Measurements from ENCODE around the gene GNL2.
"Not testable (repeated sequence)": the region's sequence is repeated elsewhere in the genome, so short reads cannot be mapped to it uniquely, and the experiment has no call there.

GNL2 gene

GRCh38 chr1:37558411-37558810, 37.3 kb downstream of the GNL2 start:
- no peak for DNase-seq

- no peak for DNase-seq
These were observed 38.3 kb downstream of the GNL2 start for GRCh38 chr1:37557402-37557801.

- no peak for DNase-seq
These were observed 39.0 kb downstream of the GNL2 start, which contains the start of gene DNALI1 for GRCh38 chr1:37556712-37557196. Gene DNALI1 (plus strand): TSS chr1:37556940. CDS start chr1:37556995, 55 bp downstream.

GRCh38 chr1:37553927-37554808, 41.6 kb downstream of the GNL2 start, which contains the start of gene SNIP1:
Gene SNIP1 (minus strand): TSS chr1:37554293. CDS start chr1:37554229, 64 bp downstream.
- DNase-seq = peak; percentile 73

GRCh38 chr1:37553598-37553926, 42.2 kb downstream of the GNL2 start:
- no peak for DNase-seq

DNA sequence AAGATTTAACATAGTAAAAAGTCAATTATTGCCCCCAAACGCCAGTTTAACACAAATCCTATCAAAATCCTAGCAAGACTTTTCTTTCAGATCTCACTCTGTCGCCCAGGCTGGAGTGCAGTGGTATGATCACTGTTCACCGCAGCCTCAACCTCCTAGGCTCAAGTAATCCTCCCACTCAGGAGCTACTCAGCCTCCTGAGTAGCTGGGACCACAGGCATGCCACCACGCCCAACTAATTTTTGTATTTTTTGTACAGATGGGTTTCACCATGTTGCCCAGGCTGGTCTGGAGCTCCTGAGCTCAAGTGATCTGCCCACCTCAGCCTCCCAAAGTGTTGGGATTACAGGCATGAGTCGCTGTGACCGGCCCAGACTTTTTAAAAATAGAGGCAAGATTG, 46.4 kb downstream of the GNL2 start:
- DNase-seq = no peak

DNA sequence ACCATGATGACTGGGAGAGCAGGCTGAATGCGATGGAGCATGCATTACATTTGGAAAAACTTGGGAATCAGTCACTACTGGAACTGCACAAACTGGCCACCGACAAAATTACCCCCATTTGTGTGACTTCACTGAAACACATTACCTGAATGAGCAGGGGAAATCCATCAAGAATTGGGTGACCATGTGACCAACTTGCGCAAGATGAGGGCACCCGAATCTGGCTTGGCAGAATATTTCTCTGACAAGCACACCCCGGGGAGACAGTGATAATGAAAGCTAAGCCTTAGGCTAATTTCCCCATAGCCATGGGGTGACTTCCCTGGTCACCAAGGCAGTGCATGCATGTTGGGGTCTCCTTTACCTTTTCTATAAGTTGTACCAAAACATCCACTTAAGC, 50.7 kb downstream of the GNL2 start:
- DNase-seq = no peak

- no peak for DNase-seq
These were observed 51.2 kb downstream of the GNL2 start for GRCh38 chr1:37544530-37544929.

GRCh38 chr1:37540036-37540785, 55.5 kb downstream of the GNL2 start:
- DNase-seq = no peak

DNA sequence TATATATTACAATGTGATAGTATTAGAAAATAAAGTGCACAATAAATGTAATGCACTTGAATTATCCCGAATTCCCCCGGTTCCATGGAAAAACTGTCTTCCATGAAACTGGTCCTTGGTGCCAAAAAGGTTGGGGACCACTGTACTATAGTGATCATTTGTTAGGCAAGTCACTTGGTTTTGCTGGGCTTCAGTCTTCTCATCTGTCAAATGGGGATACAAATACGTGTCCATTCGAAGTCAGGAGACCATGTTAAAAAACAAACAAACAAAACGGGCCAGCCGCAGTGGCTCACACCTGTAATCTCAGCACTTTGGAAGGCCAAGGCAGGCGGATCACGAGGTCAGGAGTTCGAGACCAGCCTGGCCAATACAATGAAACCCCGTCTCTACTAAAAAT, 56.6 kb downstream of the GNL2 start:
- DNase-seq = not testable (repeated sequence)

DNA sequence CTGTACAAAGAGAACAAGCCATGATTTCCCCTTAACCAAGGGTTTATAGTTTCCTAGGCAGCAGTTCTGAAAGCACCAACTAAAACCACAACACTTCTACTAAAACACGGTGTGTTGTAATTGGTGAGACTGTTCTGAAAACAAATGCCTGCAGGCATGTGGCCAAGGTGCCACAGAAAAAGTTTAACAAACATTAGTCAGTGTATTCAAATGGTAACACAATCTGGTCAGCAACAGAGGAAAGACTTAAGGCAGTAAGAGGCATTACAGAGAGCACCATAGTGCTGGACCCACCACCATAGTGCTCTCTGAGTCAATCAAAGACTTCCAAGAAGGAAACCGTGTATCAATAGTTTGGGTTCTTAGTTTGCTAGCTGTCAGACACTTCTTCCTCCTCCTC, 58.4 kb downstream of the GNL2 start:
- no peak for DNase-seq

DNA sequence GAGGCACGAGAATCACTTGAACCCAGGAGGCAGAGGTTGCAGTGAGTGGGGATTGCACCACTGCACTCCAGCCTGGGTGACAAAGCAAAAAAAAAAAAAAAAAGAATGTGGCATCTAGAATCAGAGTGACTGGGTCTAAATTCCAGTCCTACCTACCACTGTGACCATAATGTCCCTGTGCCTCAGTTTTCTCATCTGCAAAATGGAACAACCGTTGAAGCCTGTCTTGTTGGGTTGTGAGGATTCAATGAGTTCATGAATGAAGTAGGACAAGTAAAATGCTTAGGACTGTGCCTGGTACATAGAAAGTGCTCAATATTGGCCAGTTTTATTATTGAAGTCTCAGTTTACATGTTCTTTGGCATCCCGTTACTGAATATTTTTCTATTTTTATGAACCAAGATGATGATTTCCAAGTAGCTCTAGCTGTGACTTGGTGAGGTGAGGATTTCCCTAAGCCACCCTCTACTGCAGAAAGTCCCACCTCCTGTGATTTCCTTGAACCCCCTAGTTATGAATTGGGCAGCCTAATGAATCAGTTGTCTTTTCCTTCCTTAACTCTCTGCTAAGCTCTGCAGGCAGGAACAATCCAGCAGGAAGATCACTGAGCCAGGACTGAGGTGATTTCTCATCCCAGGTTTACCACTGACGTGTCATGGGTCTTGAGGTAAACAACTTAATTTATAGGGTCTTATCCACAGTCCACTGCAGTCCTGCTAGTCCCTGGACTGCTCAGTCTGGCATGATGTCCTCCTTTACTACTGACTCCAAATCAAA, 62.2 kb downstream of the GNL2 start:
- no peak for DNase-seq

DNA sequence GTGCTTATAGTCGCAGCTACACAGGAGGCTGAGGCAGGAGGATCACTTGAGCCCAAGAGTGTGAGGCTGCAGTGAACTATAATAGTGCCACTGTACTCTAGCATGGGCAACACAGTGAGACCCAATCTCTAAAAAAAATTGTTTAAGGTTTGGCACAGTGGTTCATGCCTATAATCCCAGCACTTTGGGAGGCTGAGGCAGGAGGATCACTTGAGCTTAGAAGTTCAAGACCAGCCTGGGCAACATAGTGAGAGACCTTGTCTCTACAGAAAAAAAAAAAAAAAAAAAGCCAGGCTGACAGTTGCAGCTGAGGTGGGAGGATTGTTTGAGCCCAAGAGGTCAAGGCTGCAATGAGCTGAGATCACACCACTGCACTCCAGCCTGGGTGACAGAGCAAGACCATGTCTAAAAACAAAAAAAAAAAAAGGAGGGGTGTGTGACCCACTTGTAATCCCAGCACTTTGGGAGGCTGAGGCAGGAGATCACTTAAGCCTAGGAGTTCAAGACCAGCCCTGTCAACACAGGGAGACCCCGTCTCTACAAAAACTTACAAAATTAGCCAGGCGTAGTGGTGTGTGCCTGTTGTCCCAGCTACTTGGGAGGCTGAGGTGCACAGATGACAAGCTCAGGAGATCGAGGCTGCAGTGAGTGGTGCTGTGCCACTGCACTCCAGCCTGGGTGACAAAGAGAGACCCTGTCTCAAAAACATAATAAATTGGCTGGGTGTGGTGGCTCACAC, 63.1 kb downstream of the GNL2 start:
- DNase-seq = not testable (repeated sequence)

GRCh38 chr1:37529888-37530287, 65.8 kb downstream of the GNL2 start:
- DNase-seq = not testable (repeated sequence)

DNA sequence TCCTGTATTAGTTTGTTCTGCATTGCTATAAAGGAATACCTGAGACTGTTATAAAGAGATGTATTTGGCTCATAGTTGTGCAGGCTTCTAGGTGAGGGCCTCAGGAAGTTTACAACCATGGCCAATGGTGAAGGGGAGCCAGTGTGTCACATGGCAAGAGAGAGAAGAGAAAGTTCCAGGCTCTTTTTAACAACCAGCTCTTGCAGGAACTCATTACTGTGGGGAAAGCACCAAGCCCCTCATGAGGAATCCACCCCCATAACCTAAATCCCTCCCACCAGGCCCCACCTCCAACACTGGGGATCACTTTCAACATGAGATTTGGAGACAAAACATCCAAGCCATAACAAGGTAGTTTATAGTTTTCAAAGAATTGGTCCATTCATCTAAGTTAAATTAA, 76.1 kb downstream of the GNL2 start:
- no peak for DNase-seq

DNA sequence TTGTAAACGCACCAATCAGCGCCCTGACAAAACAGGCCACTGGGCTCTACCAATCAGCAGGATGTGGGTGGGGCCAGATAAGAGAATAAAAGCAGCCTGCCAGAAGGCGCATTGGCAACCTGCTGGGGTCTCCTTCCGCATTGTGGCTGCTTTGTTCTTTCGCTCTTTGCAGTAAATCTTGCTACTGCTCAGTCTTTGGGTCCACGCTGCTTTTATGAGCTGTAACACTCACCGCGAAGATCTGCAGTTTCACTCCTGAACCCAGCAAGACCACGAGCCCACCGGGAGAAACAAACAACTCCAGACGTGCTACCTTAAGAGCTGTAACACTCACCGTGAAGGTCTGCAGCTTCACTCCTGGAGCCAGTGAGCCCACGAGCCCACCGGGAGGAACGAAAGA, 76.8 kb downstream of the GNL2 start:
- DNase-seq = not testable (repeated sequence)

DNA sequence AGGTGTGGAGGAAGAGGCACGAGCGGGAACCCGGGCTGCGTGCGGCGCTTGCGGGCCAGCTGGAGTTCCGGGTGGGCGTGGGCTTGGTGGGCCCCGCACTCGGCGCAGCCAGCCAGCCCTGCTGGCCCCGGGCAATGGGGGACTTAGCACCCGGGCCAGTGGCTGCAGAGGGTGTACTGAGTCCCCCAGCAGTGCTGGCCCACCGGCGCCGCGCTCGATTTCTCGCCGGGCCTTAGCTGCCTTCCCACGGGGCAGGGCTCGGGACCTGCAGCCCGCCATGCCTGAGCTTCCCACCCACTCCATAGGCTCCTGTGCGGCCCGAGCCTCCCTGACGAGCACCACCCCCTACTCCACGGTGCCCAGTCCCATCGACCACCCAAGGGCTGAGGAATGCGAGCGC, 77.5 kb downstream of the GNL2 start:
- DNase-seq = not testable (repeated sequence)

DNA sequence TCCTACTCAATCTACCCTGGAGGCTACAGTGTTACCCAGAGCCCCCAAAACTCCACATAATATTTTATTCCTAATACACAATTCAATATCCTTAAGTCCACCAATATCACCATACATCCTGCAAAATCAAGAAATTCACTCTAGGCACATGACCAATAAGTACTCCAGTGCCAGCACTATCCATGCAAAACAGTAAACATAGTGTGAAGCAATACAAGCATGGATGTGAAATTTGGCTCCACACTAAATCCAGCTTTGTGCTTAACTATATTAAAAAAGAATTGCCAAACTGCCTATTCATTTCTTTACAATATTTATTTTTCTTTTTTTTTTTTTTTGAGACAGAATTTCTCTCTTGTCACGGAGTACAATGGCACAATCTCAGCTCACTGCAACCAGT, 78.2 kb downstream of the GNL2 start:
- DNase-seq = no peak

Data from GDM1 (cell line).